Esophagus muscularis mucosa (tissue), 4 donors: ENCODE measurements around the gene LGALS9. TPM values are rescaled to one million over a fixed set of nuclear protein-coding genes. Genes with fewer than 3 reads are reported as not detected.

Experiments used
- DNase-seq: peaks from one replicate; pipeline ENCODE4 v3.0.0-alpha.2; 2017; ENCODE audit errors: extremely low spot score
- H3K27ac ChIP-seq, 4 donors: fragments of 200-600 bp; sonication (generic); replicated peaks in 1 of 4; 1 replicate in 3 of 4; 2 replicates in 1 of 4; pipeline ENCODE4 v1.5.1; 2016 to 2019; ENCODE audit warnings: mild to moderate bottlenecking in 1 of 4
- H3K27me3 ChIP-seq, 4 donors: fragments of 200-600 bp; sonication (generic); one replicate each; pipeline versions ENCODE4 v1.5.1 to v1.6.0; 2016 to 2019
- H3K36me3 ChIP-seq, 4 donors: fragments of 200-600 bp; sonication (generic); one replicate each; pipeline ENCODE4 v1.5.1; 2016 to 2019
- H3K4me1 ChIP-seq, 4 donors: fragments of 200-600 bp; sonication (generic); one replicate each; pipeline ENCODE4 v1.5.1; 2016 to 2019
- H3K4me3 ChIP-seq, 4 donors: fragments of 200-600 bp; sonication (generic); 1 replicate in 2 of 4; 2 replicates in 2 of 4; pipeline ENCODE4 v1.5.1; 2016 to 2019; ENCODE audit warnings: mild to moderate bottlenecking in 4 of 4, moderate library complexity in 1 of 4
- H3K9me3 ChIP-seq, 4 donors: fragments of 200-600 bp; sonication (generic); 1 replicate in 3 of 4; 2 replicates in 1 of 4; pipeline ENCODE4 v1.5.1; 2016 to 2019
- EP300 ChIP-seq: sonication (generic); formaldehyde crosslinking; IDR thresholded peaks from one replicate; pipeline ENCODE4 v1.6.1; 2017; ENCODE audit warnings: antibody characterized with exemption
- POLR2A ChIP-seq: fragments of 450-650 bp; IDR thresholded peaks from one replicate; pipeline ENCODE4 v1.6.1; 2017; ENCODE audit warnings: antibody characterized with exemption, moderate library complexity, mild to moderate bottlenecking, low read depth
- POLR2AphosphoS5 ChIP-seq, 2 donors: sonication (generic); formaldehyde crosslinking; IDR thresholded peaks; one replicate each; pipeline ENCODE4 v1.6.1; 2017; ENCODE audit warnings: antibody characterized with exemption in 2 of 2
- WGBS: methylation state at CpG from one replicate; pipeline ENCODE4 v1.1.5; 2018; 5-methylcytosine and 5-hydroxymethylcytosine counted together
- intact Hi-C: fragments of 100-400 bp; cut with DNase I; formaldehyde crosslinking; loops from one replicate; pipeline ENCODE4 v1.15.1; 2023
- total RNA-seq, 4 donors: library from RNA; depleted of rRNA; stranded (reverse); fragments of >200 nt; gene quantifications; one replicate each; pipeline versions ENCODE4 v1.1.0 to v1.2.1, GENCODE V29; 2016
- TF ChIP-seq, protein P1 (sequence below), 3 experiments: fragments of 200-600 bp in 2 of 3; fragments of 450-650 bp in 1 of 3; sonication (generic) in 2 of 3; IDR thresholded peaks; one replicate each; pipeline ENCODE4 v1.5.1; 2017 to 2019; ENCODE audit warnings: antibody characterized with exemption in 3 of 3, mild to moderate bottlenecking in 2 of 3, moderate library complexity in 1 of 3

The LGALS9 gene
- total RNA-seq, 4 donors from 2014 or later, result 17.0 to 31.8 (median 24.4) TPM

DNA sequence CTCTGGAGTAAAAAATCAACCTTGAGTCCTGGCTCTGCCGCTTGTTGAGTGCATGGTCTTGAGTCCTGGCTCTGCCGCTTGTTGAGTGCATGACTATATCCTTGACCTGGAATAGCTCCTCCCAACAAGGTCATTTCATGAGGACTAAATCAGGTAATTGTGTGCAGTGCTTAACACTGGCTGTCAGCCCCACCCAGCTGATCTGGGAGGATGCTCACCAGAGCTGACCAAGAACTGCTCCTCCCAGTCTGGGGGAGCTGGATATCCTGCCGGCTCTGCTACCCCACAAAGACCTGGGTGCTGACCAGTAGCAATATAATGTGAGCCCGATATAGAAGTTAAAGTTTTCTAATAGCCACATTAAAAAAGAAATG lies 20.7 kb upstream of the LGALS9 start:
- intact Hi-C loops, result no loop called here
- Histone ChIP-seq H3K27me3 (no peaks in the 10 kb centered on the region), H3K4me1 (peaks cover 0 to 2% (median 0%) of the 10 kb centered on the region in 4 donors), H3K9me3 (no peaks in the 10 kb centered on the region), H3K36me3 (peaks cover 23 to 98% (median 91%) of the 10 kb centered on the region in 4 donors), H3K27ac (no peak overlapping the region), H3K4me3 (no peak overlapping the region)
- DNase-seq, result no peak
- WGBS, result 97% methylated on average over 3 of the region's 4 CpGs
- TF ChIP-seq POLR2AphosphoS5 (IDR thresholded peaks at IDR 0.05), result no peak
- no peak for TF ChIP-seq POLR2A
- TF ChIP-seq, protein P1, sequence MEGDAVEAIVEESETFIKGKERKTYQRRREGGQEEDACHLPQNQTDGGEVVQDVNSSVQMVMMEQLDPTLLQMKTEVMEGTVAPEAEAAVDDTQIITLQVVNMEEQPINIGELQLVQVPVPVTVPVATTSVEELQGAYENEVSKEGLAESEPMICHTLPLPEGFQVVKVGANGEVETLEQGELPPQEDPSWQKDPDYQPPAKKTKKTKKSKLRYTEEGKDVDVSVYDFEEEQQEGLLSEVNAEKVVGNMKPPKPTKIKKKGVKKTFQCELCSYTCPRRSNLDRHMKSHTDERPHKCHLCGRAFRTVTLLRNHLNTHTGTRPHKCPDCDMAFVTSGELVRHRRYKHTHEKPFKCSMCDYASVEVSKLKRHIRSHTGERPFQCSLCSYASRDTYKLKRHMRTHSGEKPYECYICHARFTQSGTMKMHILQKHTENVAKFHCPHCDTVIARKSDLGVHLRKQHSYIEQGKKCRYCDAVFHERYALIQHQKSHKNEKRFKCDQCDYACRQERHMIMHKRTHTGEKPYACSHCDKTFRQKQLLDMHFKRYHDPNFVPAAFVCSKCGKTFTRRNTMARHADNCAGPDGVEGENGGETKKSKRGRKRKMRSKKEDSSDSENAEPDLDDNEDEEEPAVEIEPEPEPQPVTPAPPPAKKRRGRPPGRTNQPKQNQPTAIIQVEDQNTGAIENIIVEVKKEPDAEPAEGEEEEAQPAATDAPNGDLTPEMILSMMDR (IDR thresholded peaks at IDR 0.05), result no peak
- no peak for TF ChIP-seq EP300

DNA sequence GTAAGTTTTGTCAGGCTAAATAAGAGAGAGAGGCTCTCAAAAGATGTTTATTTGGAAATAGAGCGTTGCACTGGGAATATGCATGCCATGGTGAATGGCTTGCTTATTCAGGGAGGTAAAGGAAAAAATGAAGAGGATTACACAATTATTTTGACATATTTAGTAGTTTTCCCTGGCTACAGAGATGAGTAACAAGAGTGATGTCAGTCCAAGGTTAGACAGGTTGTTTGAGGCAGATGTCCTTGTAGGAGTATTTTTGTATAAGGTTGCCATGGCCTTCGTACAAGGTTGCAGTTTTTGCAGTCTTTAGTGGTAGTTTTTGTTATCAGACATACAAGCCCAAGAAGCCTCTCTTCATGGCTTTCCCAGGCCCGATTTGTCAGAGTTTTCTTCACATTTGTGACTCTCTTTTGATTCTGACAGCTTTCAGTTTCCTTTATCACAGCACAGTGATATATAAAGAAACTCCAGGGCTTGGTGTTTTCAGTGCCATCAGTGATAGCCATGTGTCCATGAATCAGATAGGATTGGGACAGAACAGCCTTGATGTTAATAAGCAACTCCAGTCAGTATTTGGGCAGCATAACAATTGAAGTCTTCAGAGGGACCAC lies 18.7 kb upstream of the LGALS9 start:
- WGBS, result 82% methylated on average over 3 of the region's 3 CpGs
- Histone ChIP-seq H3K9me3 (no peaks in the 10 kb centered on the region), H3K4me1 (peaks cover 0 to 2% (median 0%) of the 10 kb centered on the region in 4 donors), H3K27ac (no peak overlapping the region), H3K36me3 (peaks cover 21 to 96% (median 89%) of the 10 kb centered on the region in 4 donors), H3K27me3 (no peaks in the 10 kb centered on the region), H3K4me3 (no peak overlapping the region)
- intact Hi-C loops, result no loop called here
- TF ChIP-seq, protein P1 (IDR thresholded peaks at IDR 0.05), result no peak
- TF ChIP-seq POLR2AphosphoS5 (IDR thresholded peaks at IDR 0.05) (no peak), POLR2A (no peak), EP300 (no peak)
- DNase-seq, result no peak

DNA sequence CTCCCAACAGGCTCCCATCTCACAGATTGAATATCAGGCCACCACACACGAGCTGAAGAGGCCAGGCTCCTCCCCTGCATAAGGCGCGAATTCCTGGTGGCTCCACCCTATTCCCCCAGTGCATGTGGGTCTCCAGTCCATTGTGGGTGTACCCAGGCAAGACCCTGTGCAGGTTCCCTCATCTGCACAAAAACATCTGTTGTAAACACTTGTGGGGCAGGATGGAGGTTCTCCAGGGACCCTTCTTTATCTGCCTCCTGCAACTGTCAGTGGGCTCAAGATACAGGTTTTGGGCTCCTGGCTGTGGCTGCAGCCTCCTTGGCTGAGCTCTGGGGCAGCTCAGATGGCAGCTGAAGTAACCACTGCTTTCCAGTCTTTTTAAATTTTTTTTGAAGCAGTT lies 17.6 kb upstream of the LGALS9 start:
- WGBS, result 90% methylated on average over 3 of the region's 3 CpGs
- H3K9me3 ChIP-seq, result no peaks in the 10 kb centered on the region
- intact Hi-C loops, result no loop called here
- peaks cover 32 to 97% (median 89%) of the 10 kb centered on the region in 4 donors for H3K36me3 ChIP-seq
- H3K27me3 ChIP-seq, result no peaks in the 10 kb centered on the region
- H3K4me3 ChIP-seq, result no peak overlapping the region
- no peak for DNase-seq
- TF ChIP-seq EP300 (no peak), POLR2A (no peak)
- TF ChIP-seq, protein P1 (IDR thresholded peaks at IDR 0.05), result no peak
- H3K27ac ChIP-seq, result no peak overlapping the region
- H3K4me1 ChIP-seq, result peaks cover 0 to 2% (median 0%) of the 10 kb centered on the region in 4 donors

DNA sequence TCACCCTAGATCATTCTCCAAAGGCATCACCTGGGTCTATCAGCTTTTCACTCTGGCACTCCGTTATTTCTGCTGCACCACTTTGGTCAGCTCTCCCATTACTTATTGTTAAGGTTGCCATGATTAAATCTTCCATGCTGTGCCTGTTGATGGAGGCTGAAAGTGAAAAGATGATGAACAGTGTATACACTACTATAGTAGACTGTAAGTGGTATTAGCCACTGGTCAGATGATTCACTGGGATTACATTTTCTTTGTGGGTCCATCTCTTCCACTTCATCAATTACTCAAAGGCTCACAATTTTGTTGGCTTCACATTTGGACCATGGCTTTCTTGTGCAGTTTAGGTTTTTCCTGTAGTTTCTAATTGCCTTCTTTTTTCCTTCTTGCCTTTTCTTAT lies 15.9 kb upstream of the LGALS9 start:
- TF ChIP-seq POLR2A (no peak), POLR2AphosphoS5 (IDR thresholded peaks at IDR 0.05) (no peak), EP300 (no peak)
- TF ChIP-seq, protein P1 (IDR thresholded peaks at IDR 0.05), result no peak
- Histone ChIP-seq H3K27me3 (no peaks in the 10 kb centered on the region), H3K36me3 (peaks cover 31 to 97% (median 81%) of the 10 kb centered on the region in 4 donors), H3K27ac (no peak overlapping the region), H3K4me3 (no peak overlapping the region), H3K9me3 (no peaks in the 10 kb centered on the region), H3K4me1 (peaks cover 0 to 2% (median 0%) of the 10 kb centered on the region in 4 donors)
- DNase-seq, result no peak
- 94% methylated on average over 1 of the region's 1 CpG for WGBS
- intact Hi-C loops, result no loop called here

DNA sequence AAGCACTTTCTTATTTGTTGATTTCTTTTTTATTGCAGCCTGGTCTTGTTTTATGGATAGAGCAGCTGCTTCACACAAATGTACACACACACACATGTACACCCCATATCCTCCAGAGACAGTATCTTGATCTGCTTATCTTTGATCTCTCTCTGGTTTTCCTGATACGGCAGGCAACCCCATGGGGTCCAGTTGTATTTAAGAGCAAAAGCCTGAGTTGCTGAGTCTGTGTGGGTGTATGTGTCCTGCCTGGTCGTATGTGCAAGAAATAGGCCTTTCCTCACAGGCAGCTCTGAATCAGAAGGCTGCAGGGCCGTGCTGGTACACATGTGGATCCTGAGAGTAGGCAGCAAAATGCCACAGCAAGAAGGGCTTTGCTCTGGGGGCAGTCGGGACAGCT lies 14.6 kb upstream of the LGALS9 start:
- no peak overlapping the region for H3K4me3 ChIP-seq
- no peak overlapping the region for H3K27ac ChIP-seq
- no peaks in the 10 kb centered on the region for H3K9me3 ChIP-seq
- TF ChIP-seq POLR2AphosphoS5 (IDR thresholded peaks at IDR 0.05) (no peak), POLR2A (no peak), EP300 (no peak)
- TF ChIP-seq, protein P1 (IDR thresholded peaks at IDR 0.05), result no peak
- no peaks in the 10 kb centered on the region for H3K27me3 ChIP-seq
- peaks cover 35 to 97% (median 82%) of the 10 kb centered on the region in 4 donors for H3K36me3 ChIP-seq
- intact Hi-C loops, result no loop called here
- peaks cover 0 to 2% (median 0%) of the 10 kb centered on the region in 4 donors for H3K4me1 ChIP-seq
- no peak for DNase-seq
- WGBS, result 82% methylated on average over 3 of the region's 4 CpGs
